Testis (tissue), 3 donors: ENCODE data around the gene IDH3B. TPM values are rescaled to one million over a fixed set of nuclear protein-coding genes. Genes with fewer than 3 reads are reported as not detected.

ENCODE experiments used
- DNase-seq: peaks from one replicate; pipeline ENCODE4 v3.0.0-alpha.2; 2019
- H3K27ac ChIP-seq, 2 donors: fragments of 200-600 bp; sonication (generic); one replicate each; pipeline ENCODE4 v1.5.1; 2019
- H3K27me3 ChIP-seq: fragments of 200-600 bp; sonication (generic); one replicate; pipeline ENCODE4 v1.5.1; 2019
- H3K36me3 ChIP-seq: fragments of 200-600 bp; sonication (generic); one replicate; pipeline ENCODE4 v1.5.1; 2017; ENCODE audit warnings: low read depth; ENCODE audit errors: missing control alignments
- H3K4me1 ChIP-seq: fragments of 200-600 bp; sonication (generic); one replicate; pipeline ENCODE4 v1.5.1; 2019
- H3K4me3 ChIP-seq, 2 donors: fragments of 200-600 bp; sonication (generic); one replicate each; pipeline ENCODE4 v1.5.1; 2017 to 2019
- H3K9me3 ChIP-seq: fragments of 200-600 bp; sonication (generic); one replicate; pipeline ENCODE4 v1.5.1; 2017
- CTCF ChIP-seq, 3 experiments: fragments of 450-650 bp in 2 of 3; fragments of 200-600 bp in 1 of 3; sonication (generic) in 1 of 3; IDR thresholded peaks; one replicate each; pipeline ENCODE4 v1.5.1; 2016 to 2019; ENCODE audit warnings: antibody characterized with exemption in 3 of 3, mild to moderate bottlenecking in 2 of 3, moderate library complexity in 1 of 3
- POLR2A ChIP-seq: fragments of 450-650 bp; IDR thresholded peaks from one replicate; pipeline ENCODE4 v1.6.1; 2017; ENCODE audit warnings: antibody characterized with exemption, mild to moderate bottlenecking, moderate library complexity
- WGBS, 2 donors: methylation state at CpG; one replicate each; pipeline ENCODE4 v1.1.5; 2018; 5-methylcytosine and 5-hydroxymethylcytosine counted together
- intact Hi-C: fragments of 100-400 bp; cut with DNase I; formaldehyde crosslinking; loops from one replicate; pipeline ENCODE4 v1.15.1; 2023; ENCODE audit warnings: low total_unique reads
- polyA plus RNA-seq: library from polyadenylated mRNA; stranded (reverse); fragments of 350-450 nt; fragmentation: Illumina TruSeq; extraction: RNeasy Lipid Tissue Mini Kit (QIAGEN cat#74804); gene quantifications from one replicate; pipeline ENCODE4 v1.2.3, GENCODE V29; 2014; ENCODE audit warnings: low read depth, low replicate concordance; ENCODE audit not compliant: insufficient read depth
- total RNA-seq, 2 donors: library from RNA; depleted of rRNA; stranded (reverse); fragments of >200 nt; gene quantifications; one replicate each; pipeline ENCODE4 v1.2.3, GENCODE V29; 2016

The IDH3B gene
- total and polyA plus RNA-seq, 3 donors from 2014 or later = 90.6 to 123 (median 105) TPM

DNA sequence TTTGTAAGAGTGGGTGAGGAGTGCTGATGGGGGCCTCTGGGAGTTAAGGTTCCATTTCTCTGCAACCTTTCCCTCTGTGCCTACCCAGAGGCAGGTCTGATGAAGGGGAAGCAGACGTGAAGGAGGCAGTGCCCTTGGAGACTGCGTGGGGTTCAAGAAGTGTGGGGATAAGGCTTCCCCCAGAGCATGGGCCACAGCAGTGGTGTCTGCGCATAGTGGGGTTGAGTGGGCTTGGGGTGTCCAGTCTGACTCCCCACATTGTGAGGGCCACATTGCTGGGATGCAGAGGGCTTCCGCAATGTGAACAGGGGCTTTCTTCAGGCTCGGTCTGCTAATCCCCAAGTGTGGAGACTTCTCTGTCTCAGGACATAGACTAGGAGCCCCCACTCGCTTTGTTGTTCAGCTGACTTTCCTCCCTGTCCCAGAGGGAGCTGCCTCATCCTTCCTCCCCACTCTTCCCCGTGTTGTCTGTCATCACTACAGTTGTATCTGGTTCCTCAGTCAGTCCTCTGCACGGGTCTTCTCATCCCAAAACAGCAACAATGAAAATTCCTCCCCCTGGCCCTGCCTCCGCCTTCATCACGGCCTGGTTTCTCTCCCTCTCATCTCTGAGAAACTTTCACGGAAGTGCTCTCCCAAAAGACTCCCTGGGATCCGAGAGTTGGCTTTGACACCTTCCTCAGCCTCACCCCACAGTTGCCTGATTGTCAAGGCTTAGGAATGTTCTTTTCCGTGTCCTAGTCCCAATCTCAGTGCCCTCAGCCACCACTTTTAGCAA lies 31.4 kb upstream of the IDH3B start:
- DNase-seq = peak; percentile 7

DNA sequence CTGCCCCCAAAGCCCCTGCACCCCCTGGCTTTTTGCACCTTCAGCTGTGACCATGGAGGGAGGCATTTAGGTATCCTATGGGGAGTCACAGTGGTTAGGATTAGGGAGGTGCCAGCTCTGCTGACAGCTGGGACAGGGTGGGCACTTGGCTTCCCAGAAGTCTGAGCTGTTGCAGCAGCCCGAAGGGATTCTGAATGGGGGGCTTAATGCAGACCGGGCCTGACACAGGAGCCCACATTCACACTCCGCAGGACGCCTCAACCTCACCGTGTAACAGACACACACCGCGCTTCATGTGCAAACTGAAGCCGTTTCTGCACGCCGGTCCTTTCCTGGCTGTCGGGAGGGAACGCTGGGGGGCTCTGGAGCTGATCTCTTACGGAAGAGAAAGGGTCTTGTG lies 30.5 kb upstream of the IDH3B start:
- WGBS, 2 donors = 46 to 73% methylated on average over 13 of the region's 13 CpGs
- Histone ChIP-seq H3K4me1 (no peaks in the 10 kb centered on the region), H3K9me3 (no peaks in the 10 kb centered on the region), H3K4me3 (no peak overlapping the region), H3K36me3 (no peaks in the 10 kb centered on the region), H3K27ac (no peak overlapping the region), H3K27me3 (no peaks in the 10 kb centered on the region)
- intact Hi-C loops = no loop called here
- TF ChIP-seq POLR2A (no peak), CTCF (IDR thresholded peaks at IDR 0.05) (no peak)
- DNase-seq = peak; percentile 11

More for the DNA sequence above, 31.4 kb upstream of the IDH3B start:
- Histone ChIP-seq H3K27ac (no peak overlapping the region), H3K9me3 (no peaks in the 10 kb centered on the region), H3K36me3 (no peaks in the 10 kb centered on the region), H3K4me1 (no peaks in the 10 kb centered on the region), H3K27me3 (no peaks in the 10 kb centered on the region), H3K4me3 (no peak overlapping the region)
- 68 to 80% methylated on average over 13 of the region's 13 CpGs for WGBS, 2 donors
- intact Hi-C loops = no loop called here
- TF ChIP-seq POLR2A (no peak), CTCF (IDR thresholded peaks at IDR 0.05) (no peak)

GRCh38 chr20:2694008-2694471 lies 30.0 kb upstream of the IDH3B start:
- no peaks in the 10 kb centered on the region for H3K9me3 ChIP-seq
- intact Hi-C loops = no loop called here
- no peak overlapping the region for H3K27ac ChIP-seq
- no peaks in the 10 kb centered on the region for H3K27me3 ChIP-seq
- TF ChIP-seq POLR2A = no peak
- TF ChIP-seq CTCF (IDR thresholded peaks at IDR 0.05) = no peak
- peak overlapping the region; percentile 46 to 64 for H3K4me3 ChIP-seq
- peak; percentile 13 for DNase-seq
- WGBS, 2 donors = 34% methylated on average over 18 of the region's 23 CpGs; no CpG with 5 or more reads in 1 of the 2 donors
- H3K4me1 ChIP-seq = no peaks in the 10 kb centered on the region
- H3K36me3 ChIP-seq = no peaks in the 10 kb centered on the region

DNA sequence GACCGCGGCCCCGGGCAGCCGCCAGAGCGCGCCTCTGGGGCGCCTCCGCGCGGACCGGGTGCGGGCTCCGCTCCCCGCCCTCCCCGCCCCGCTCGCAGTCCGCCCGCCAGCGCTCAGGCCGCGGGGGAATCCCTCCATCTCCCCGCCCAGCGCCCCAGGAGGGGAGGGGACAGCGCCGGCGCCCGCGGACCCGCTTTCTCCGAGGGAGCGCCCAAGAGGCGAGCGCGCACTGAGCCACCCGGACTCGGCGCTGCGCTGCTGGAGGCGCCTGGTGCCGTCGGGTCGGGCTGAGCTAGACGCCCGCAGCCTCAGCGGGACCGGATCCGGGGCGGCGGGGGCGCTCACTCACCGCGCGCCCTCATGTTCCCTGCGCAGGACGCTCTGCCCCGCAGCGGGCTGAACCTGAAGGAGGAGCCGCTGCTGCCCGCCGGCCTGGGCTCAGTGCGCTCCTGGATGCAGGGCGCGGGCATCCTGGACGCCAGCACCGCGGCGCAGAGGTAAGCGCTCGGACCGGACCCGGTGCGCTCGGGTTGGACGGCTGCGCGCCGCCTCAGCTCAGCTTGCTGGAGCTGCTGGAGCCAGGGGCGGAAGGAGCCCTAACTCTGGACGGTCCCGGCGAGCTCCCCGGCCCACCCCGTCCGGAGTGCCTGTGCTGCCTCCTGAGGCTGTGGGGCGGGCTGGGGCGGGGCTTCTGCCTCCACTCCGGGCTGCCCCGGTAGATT lies 29.4 kb upstream of the IDH3B start:
- no peak for TF ChIP-seq POLR2A
- TF ChIP-seq CTCF (IDR thresholded peaks at IDR 0.05) = no peak
- 3% methylated on average over 54 of the region's 89 CpGs; no CpG with 5 or more reads in 1 of the 2 donors for WGBS, 2 donors
- H3K4me1 ChIP-seq = no peaks in the 10 kb centered on the region
- H3K36me3 ChIP-seq = no peaks in the 10 kb centered on the region
- H3K27me3 ChIP-seq = no peaks in the 10 kb centered on the region
- intact Hi-C loops = no loop called here
- H3K9me3 ChIP-seq = no peaks in the 10 kb centered on the region
- H3K27ac ChIP-seq = no peak overlapping the region
- peak; percentile 20 for DNase-seq
- H3K4me3 ChIP-seq = peak overlapping the region; percentile 46 to 64
